Right cardiac atrium (tissue), 5 donors: Measurements from ENCODE around the gene SEM1. TPM values are rescaled to one million over a fixed set of nuclear protein-coding genes. Genes with fewer than 3 reads are reported as not detected.
"Not testable (repeated sequence)": the region's sequence is repeated elsewhere in the genome, so short reads cannot be mapped to it uniquely, and the experiment has no call there.

Source experiments
- ATAC-seq, 2 donors: fragments of 200-7000 bp; cut with Tn5 transposase; one replicate each; pipeline versions ENCODE4 v1.8.0 to v1.9.1; 2020; ENCODE audit warnings: moderate library complexity in 2 of 2, mild to moderate bottlenecking in 1 of 2
- DNase-seq, 3 donors: peaks; one replicate each; pipeline ENCODE4 v3.0.0-alpha.2; 2020
- H3K27ac ChIP-seq: one replicate; pipeline ENCODE4 v1.5.1; 2013; ENCODE audit warnings: mild to moderate bottlenecking, low read length, control low read depth, moderate library complexity
- H3K27me3 ChIP-seq: one replicate; pipeline ENCODE4 v1.6.1; 2013; ENCODE audit not compliant: control insufficient read depth, insufficient read depth
- H3K4me1 ChIP-seq: one replicate; pipeline ENCODE4 v1.6.1; 2013; ENCODE audit warnings: low read length; ENCODE audit not compliant: control insufficient read depth, insufficient read depth
- H3K4me3 ChIP-seq: one replicate; pipeline ENCODE4 v1.5.1; 2013; ENCODE audit warnings: low read length, control low read depth
- H3K9me3 ChIP-seq: one replicate; pipeline ENCODE4 v1.6.1; 2013; ENCODE audit warnings: low read length; ENCODE audit not compliant: control insufficient read depth
- WGBS: extraction: QIAGEN DNeasy Blood & Tissue Kit; methylation state at CpG from one replicate; pipeline ENCODE4 v1.1.7; 2013; 5-methylcytosine and 5-hydroxymethylcytosine counted together
- intact Hi-C, 4 donors: fragments of 100-400 bp; cut with DNase I; formaldehyde crosslinking; loops; one replicate each; pipeline versions ENCODE4 v1.11.0 to v1.14.0; 2022 to 2023
- long read RNA-seq, 4 donors: library from polyadenylated mRNA; unstranded; transcript quantifications; one replicate each; pipeline ENCODE4 v2.0.0, GENCODE V29; 2020 to 2021
- polyA plus RNA-seq: library from polyadenylated mRNA; stranded (reverse); fragments of 200-250 nt; gene quantifications from one replicate; pipeline ENCODE4 v1.2.3, GENCODE V29; 2013
- total RNA-seq, 4 donors: library from RNA; stranded (reverse); fragmentation: NEBNext Ultra II Directional; extraction: Animal tissue kit (Norgen Biotek cat#: 25700); gene quantifications; one replicate each; pipeline ENCODE4 v1.2.1, GENCODE V29; 2021
- donor health status: healthy with polysubstance abuse.
- donor health status: DM: no; HTN: yes; CAD: no.
- donor health status: DM: no; HTN: no; CAD: no.
- donor health status: DM: no; HTN: yes; CAD: no; lungs with severe emphysema.
- donor health status: DM: yes; HTN: yes; CAD: no.

The SEM1 gene
- total RNA-seq (10 to 100 TPM; 58.3 to 67.9 (median 64.4) TPM), polyA plus RNA-seq (131 TPM)
- long read RNA-seq, donor 1, transcript SEM1-201 (3 exons, 1,314 nt): major isoform, 49 of 57 reads
- long read RNA-seq, donor 1, partial matches to known transcripts: 0 of 57 reads
- long read RNA-seq, donor 1, other reads (novel, unspliced or antisense): 6 of 57 reads
- long read RNA-seq, donor 2, transcript SEM1-201 (3 exons, 1,314 nt): major isoform, 46 of 49 reads
- long read RNA-seq, donor 2, partial matches to known transcripts: 0 of 49 reads
- long read RNA-seq, donor 2, other reads (novel, unspliced or antisense): 1 of 49 reads
- long read RNA-seq, donor 3, transcript SEM1-201 (3 exons, 1,314 nt): major isoform, 33 of 58 reads
- long read RNA-seq, donor 3, transcript SEM1-205 (3 exons, 1,590 nt): minor isoform, 6 of 58 reads
- long read RNA-seq, donor 3, partial matches to known transcripts: 0 of 58 reads
- long read RNA-seq, donor 3, other reads (novel, unspliced or antisense): 15 of 58 reads
- long read RNA-seq, donor 4, transcript SEM1-201 (3 exons, 1,314 nt): major isoform, 31 of 36 reads
- long read RNA-seq, donor 4, partial matches to known transcripts: 1 of 36 reads
- long read RNA-seq, donor 4, other reads (novel, unspliced or antisense): 2 of 36 reads

DNA sequence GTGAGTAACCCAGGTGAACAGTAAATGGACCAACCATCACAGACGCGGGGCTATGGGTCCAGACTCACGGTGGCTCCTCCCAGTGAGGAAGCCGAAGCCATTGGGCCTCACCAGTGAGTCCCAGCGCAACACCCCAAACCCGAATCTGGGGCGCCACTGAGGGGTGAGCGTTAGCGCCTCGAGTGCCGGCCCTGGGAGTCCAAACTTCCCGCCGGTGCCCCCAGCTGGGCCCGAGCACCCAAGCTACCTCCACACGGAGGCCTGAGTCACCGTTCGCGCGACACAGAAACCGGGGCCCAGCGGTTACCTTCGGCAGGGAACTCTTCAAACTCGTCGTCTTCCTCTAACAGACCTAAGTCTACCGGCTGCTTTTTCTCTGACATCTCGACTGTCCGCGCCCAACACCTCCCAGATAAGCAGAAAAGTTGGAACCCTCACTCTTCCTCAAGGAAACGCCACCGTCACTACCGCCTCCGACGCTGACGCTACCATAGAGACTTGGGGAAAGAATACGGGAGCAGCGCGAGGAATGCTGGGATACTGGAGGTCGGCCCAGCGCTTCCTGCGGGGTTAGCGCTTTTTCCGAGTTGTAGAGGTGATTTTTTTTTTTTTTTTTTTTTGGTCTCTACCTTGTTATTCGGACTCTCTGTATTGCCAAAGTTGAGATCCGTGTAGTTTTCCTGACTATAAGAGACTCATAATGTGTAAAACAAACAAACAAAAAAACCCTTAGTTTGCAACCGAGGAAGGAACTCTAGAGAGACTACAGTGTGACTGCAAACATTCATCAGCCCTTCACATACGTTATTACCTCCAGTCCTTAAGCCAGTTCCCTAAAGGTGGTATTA is at the start of gene SEM1:
Gene SEM1, minus strand, starts transcription at position 466 of the 848 bp plus-strand sequence. Its CDS starts 83 bp downstream, at position 383.
- under 1% methylated on average over 46 of the region's 46 CpGs for WGBS
- Histone ChIP-seq H3K27ac (peak within 1 kb of the TSS; percentile 64), H3K27me3 (no peaks in the 10 kb centered on the region), H3K4me3 (peak within 1 kb of the TSS; percentile 97), H3K4me1 (peaks cover 2% of the 10 kb centered on the region), H3K9me3 (peaks cover 2% of the 10 kb centered on the region)
- ATAC-seq (peak; percentile 100), DNase-seq (peak; percentile 90 to 96 (median 93))
- intact Hi-C loops: no loop called here

DNA sequence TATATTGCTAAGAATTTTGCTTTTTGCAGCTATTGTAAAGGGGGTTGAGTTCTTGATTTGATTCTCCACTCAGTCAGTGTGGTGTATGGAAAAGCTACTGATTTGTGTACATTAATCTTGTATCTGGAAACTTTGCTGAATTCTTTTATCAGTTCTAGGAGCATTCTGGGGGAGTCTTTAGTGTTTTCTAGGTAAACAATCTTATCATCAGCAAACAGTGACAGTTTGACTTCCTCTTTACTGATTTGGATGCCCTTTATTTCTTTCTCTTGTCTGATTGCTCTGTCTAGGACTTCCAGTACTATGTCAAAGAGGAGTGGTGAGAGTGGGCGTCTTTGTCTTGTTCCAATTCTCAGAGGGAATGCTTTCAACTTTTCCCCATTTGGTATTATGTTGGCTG is 48.2 kb upstream of the SEM1 start:
- DNase-seq, H3K4me1 ChIP-seq, H3K4me3 ChIP-seq, ATAC-seq, H3K9me3 ChIP-seq, intact Hi-C loops, H3K27ac ChIP-seq, H3K27me3 ChIP-seq: not testable (repeated sequence)
- whole genome bisulfite sequencing: 62% methylated on average over 1 of the region's 1 CpG

DNA sequence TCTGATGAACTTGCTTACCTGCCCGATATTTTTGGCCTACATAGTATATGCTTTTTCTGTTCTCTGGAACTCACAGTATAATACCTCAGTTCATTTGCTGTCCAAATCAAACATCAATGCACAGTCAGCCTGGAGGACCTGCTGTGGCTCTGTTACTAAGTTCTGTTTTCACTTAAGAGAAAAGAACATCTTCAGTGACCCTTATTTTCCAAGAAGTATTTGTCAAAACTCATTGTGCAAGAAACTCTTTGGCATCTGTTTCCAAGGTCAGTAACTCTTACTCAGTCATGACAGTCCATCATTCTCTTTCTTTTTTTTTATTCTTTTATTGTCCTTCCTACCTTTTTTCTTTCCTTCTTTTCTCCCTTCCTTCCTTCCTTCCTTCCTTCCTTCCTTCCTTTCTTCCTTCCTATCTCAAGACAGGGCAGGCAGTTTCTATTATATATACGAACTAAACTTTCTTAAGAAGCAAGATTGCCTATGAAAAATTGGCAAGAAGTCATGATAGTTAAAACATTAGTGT is 37.8 kb upstream of the SEM1 start:
- intact Hi-C loops: no loop called here
- no peaks in the 10 kb centered on the region for H3K9me3 ChIP-seq
- H3K4me1 ChIP-seq: no peaks in the 10 kb centered on the region
- H3K4me3 ChIP-seq: no peak overlapping the region
- no peaks in the 10 kb centered on the region for H3K27me3 ChIP-seq
- WGBS: 73% methylated on average over 2 of the region's 2 CpGs
- DNase-seq: no peak
- no peak for ATAC-seq
- H3K27ac ChIP-seq: no peak overlapping the region

DNA sequence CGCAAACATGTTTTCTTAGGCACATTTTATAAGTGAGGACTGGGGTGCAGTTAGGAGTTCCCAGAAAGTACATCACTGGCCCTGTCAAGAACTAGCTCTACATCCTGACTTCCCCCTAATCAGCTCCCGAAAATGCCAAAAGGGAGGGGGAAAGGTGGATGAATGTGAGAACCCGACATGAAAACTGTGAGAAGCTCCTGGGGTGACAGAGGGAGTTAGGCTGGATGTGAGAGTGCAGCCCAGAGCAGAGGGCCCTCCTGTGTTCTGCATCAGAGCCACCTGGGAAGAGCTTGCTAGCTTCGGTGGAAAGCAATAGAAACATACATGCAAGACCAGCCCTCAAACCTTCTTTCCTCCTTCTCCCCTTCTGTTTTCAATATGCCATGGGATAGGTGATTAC is 30.5 kb upstream of the SEM1 start:
- H3K4me1 ChIP-seq: no peaks in the 10 kb centered on the region
- DNase-seq (no peak), ATAC-seq (no peak)
- WGBS: 32% methylated on average over 4 of the region's 4 CpGs
- no peak overlapping the region for H3K4me3 ChIP-seq
- H3K27me3 ChIP-seq: no peaks in the 10 kb centered on the region
- H3K27ac ChIP-seq: no peak overlapping the region
- no peaks in the 10 kb centered on the region for H3K9me3 ChIP-seq
- intact Hi-C loops: no loop called here

DNA sequence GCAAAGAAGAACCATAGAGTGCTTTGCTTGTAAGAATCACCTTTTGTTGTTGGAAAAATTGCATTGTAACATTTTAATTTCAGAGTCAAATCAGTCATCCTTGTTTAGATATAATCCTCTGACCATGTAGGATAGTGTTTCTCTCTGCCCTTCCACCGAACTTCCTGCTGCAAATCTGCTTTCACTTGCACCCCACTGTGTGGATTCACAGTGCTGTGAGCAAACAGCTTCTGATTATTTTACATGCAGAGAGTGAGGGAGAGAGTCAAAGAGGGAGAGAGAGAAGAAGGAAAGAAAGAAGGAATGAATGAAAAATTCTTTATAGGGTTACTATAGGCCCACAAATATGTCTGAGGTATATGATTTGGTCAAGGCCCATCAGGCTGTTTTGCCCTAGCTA is 30.0 kb upstream of the SEM1 start:
- Histone ChIP-seq H3K27ac (no peak overlapping the region), H3K9me3 (no peaks in the 10 kb centered on the region), H3K27me3 (no peaks in the 10 kb centered on the region), H3K4me3 (no peak overlapping the region), H3K4me1 (no peaks in the 10 kb centered on the region)
- DNase-seq (no peak), ATAC-seq (no peak)
- WGBS: 34% methylated on average over 1 of the region's 1 CpG
- intact Hi-C loops: no loop called here

DNA sequence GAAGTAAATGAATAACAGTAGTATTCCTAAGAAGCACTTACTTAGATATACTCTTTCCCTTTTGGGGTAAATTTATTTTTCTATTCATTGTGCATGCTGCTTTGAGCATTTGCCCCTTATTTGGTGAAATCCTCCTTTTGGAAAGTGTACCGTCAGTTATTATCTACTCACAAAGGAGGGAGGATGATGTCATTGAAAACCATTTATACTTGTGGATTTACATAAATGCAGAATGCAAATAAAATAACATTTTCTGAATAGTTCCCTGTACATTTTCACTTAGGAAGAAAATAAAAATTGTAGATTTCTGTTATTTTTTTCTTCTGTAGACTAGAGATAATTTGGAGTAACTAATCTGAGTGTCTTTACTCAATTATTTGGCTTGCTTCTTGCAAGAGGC is 29.5 kb upstream of the SEM1 start:
- Histone ChIP-seq H3K4me1 (no peaks in the 10 kb centered on the region), H3K9me3 (no peaks in the 10 kb centered on the region), H3K27ac (no peak overlapping the region), H3K27me3 (no peaks in the 10 kb centered on the region), H3K4me3 (no peak overlapping the region)
- intact Hi-C loops: no loop called here
- no peak for ATAC-seq
- WGBS: 26% methylated on average over 1 of the region's 1 CpG
- DNase-seq: no peak

DNA sequence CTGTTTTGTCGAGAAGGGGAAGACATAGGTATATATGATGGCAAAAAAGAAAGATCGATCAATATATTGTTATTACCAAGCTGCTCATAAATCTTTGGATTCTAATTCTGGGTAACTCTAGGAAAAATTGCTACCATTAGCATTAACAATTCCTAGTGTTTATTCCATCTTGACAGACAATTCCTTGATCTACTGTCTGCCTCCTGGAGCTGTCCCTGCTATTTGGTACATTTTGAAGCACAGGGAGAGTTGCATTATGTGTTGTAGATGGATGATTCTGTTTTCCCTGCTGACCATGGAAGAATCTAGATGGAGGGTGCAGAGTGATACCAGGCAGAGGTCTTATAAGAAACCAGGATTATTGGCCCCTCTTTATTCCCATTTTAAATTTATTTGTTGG is 29.1 kb upstream of the SEM1 start:
- no peak for ATAC-seq
- H3K27ac ChIP-seq: no peak overlapping the region
- no peaks in the 10 kb centered on the region for H3K9me3 ChIP-seq
- intact Hi-C loops: no loop called here
- DNase-seq: no peak
- WGBS: 82% methylated on average over 2 of the region's 2 CpGs
- no peaks in the 10 kb centered on the region for H3K4me1 ChIP-seq
- H3K27me3 ChIP-seq: no peaks in the 10 kb centered on the region
- H3K4me3 ChIP-seq: no peak overlapping the region

DNA sequence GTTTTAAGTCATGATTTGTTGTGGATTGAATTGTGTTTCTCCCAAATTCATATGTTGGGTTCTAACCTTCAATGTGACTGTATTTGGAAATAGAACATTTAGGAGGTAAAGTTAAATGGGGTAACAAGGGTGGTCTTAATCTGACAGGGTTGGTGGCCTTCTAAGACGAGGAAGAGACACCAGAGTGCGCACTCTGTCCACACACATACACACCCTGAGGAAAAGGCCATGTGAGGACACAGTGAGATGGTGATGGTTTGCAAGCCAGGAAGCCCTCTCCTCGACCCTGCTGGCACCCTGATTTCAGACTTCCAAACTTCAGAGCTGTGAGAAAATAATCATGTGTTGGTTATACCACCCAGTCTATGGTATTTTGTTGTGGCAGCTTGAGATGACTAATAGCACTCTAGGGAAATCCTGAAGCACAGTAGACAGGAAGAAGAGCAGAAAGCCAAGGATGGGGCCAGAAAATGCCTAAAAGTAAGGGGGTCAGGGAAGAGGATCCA is 28.0 kb upstream of the SEM1 start:
- intact Hi-C loops: no loop called here
- H3K4me3 ChIP-seq: no peak overlapping the region
- H3K9me3 ChIP-seq: no peaks in the 10 kb centered on the region
- no peaks in the 10 kb centered on the region for H3K27me3 ChIP-seq
- no peak for ATAC-seq
- H3K27ac ChIP-seq: no peak overlapping the region
- no peak for DNase-seq
- no peaks in the 10 kb centered on the region for H3K4me1 ChIP-seq
- WGBS: 59% methylated on average over 3 of the region's 3 CpGs

DNA sequence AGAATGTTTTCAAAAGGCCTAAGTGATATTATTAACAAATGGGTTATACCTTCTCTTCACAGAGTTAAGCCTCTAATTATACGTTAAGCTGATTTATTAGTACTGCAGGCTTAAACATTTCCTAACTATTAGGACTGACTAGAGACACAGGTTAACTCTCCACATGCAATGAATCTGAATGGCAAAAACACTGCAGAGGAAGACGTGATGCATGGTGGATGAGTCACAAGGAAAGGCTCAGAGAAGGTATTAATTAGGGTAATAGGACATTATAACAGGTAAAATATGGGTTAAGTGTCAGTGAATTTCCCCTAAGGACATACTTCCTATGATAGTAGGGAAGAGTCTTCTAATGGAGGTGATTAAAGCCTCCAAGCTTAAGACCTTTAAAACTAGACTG is 24.7 kb upstream of the SEM1 start:
- DNase-seq (no peak), ATAC-seq (no peak)
- Histone ChIP-seq H3K27me3 (no peaks in the 10 kb centered on the region), H3K4me1 (no peaks in the 10 kb centered on the region), H3K4me3 (no peak overlapping the region), H3K27ac (no peak overlapping the region), H3K9me3 (no peaks in the 10 kb centered on the region)
- intact Hi-C loops: no loop called here
- 62% methylated on average over 2 of the region's 2 CpGs for WGBS

DNA sequence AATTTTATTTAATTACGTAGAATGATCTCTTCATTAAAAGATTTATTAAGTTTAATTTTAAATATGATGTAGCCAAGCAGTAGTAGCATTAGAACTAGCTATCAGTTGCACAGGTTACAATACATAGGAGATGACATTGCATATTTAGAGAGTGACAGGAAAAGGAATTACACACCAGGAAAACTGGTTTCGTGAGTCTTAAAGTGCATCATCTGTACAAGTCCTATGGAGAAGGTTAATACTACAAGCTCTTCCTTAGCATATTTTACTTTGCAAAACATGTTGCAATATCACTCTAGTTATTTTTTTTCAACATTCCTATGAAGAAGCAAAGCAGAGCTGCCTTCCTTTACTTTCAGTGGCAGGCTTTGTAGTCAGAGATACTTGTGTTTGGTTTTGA is 20.2 kb upstream of the SEM1 start:
- intact Hi-C loops: no loop called here
- Histone ChIP-seq H3K27me3 (no peaks in the 10 kb centered on the region), H3K9me3 (no peaks in the 10 kb centered on the region), H3K4me1 (no peaks in the 10 kb centered on the region), H3K27ac (no peak overlapping the region), H3K4me3 (no peak overlapping the region)
- ATAC-seq (no peak), DNase-seq (no peak)
- 87% methylated on average over 2 of the region's 2 CpGs for WGBS

DNA sequence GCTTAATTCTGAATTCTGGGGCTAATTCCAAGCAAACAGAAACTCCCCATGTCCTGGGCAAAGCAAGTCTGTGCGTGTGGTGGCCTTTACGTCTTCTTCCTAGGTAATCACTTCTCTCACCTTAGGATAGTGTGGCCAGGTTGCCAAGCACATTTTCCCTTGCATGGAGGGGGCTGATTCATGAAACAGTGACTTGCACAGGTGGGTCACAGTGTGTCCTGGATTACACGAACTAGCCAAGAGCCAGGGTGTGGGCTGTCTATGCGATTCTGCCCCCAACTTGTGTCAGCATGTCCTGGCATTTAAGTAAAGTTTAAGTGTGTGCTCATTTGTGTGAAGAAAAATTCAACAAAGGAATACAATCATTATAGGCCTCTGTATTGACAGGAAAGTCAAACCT is 18.5 kb upstream of the SEM1 start:
- Histone ChIP-seq H3K4me1 (no peaks in the 10 kb centered on the region), H3K27me3 (no peaks in the 10 kb centered on the region), H3K4me3 (no peak overlapping the region), H3K9me3 (no peaks in the 10 kb centered on the region), H3K27ac (no peak overlapping the region)
- WGBS: 85% methylated on average over 4 of the region's 4 CpGs
- no peak for DNase-seq
- intact Hi-C loops: no loop called here
- ATAC-seq: no peak
